ENCODE results near the gene SH3BP1.

Gene SH3BP1

DNA sequence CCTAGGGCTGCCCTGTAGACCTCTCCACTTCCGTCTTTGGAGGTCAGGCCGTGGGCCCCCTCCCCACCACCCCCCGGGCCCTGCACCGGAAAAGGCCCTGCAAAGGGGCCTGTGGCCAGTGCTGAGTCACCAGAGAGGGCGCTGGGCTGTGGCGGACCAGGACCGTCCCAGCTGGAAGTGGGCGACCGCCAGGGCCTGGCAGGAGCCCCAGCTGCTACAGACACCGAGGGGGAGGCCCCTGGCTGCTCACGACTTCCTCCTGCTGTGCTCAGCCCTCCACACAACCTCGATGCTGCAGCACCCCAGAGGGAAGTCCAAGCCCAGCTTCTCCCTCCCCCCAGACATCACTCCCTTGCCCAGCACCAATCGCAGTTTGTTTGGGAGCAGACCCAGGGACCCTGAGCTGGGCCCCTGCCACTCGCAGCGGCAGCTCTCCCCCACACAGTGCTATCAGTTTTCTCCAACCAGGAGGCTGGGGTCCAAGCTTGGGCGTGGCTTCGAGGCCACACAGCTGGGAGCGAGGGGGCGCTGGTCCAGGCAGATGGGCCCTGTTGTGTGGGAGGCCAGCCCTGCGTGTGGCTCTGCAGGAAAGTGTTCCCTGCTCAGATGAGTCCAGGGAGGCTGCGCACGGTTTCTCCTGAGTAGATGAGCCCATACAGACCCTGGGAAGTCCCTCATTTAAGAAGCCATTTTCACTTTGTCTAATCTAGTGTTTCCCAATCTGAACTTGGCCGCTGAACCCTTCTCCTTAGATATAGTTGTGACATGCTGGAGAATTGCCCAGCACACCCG lies 5.6 kb upstream of the SH3BP1 start:
- peak; percentile 48 for TF ChIP-seq CTCF (IDR thresholded peaks at IDR 0.05; ENCODE audit: low read depth, low read length, missing control alignments)
- in situ Hi-C loops (cut with HindIII; ENCODE audit: low pct_ligation_motif_present, low sequenced_read_pairs): no loop called here
- DNase-seq: peak; percentile 76
- Histone ChIP-seq H3K4me3 (ENCODE audit: low read depth, low read length) (no peak overlapping the region), H3K27ac (peak overlapping the region; percentile 66), H3K36me3 (replicated peaks) (no peaks in the 10 kb centered on the region), H3K27me3 (replicated peaks) (no peaks in the 10 kb centered on the region)

- Histone ChIP-seq H3K36me3 (replicated peaks) (no peaks in the 10 kb centered on the region), H3K4me3 (ENCODE audit: low read depth, low read length) (no peak overlapping the region), H3K27ac (peak overlapping the region; percentile 66), H3K27me3 (replicated peaks) (no peaks in the 10 kb centered on the region)
- TF ChIP-seq CTCF (IDR thresholded peaks at IDR 0.05; ENCODE audit: low read depth, low read length, missing control alignments): peak; percentile 53
- DNase-seq: no peak
- in situ Hi-C loops (cut with HindIII; ENCODE audit: low pct_ligation_motif_present, low sequenced_read_pairs): no loop called here
These were observed 5.0 kb upstream of the SH3BP1 start for GRCh38 chr22:37634417-37634924.

DNA sequence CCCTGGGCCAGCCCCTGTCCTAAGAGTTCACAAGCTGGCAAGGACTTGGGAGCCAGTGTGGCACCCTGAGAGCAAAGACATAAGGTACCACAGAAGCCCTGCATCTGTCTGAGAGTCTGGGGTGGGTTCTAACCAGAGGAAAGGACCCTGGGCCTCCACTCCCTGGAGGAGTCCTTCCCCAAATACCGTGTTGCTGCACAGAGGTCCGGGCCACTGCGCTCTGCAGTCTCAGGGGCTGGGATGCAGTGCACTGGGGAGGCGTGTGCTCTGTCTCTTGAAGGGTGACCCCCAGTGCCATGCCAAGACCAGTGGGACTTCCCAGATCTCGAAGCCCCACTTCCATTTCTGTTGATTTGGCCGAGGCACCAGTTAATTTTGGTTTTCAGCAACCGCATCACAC lies 4.3 kb upstream of the SH3BP1 start:
- H3K27me3 ChIP-seq (replicated peaks): no peaks in the 10 kb centered on the region
- H3K27ac ChIP-seq: no peak overlapping the region
- no peak overlapping the region for H3K4me3 ChIP-seq (ENCODE audit: low read depth, low read length)
- DNase-seq: no peak
- in situ Hi-C loops (cut with HindIII; ENCODE audit: low pct_ligation_motif_present, low sequenced_read_pairs): no loop called here
- no peaks in the 10 kb centered on the region for H3K36me3 ChIP-seq (replicated peaks)
- TF ChIP-seq CTCF (IDR thresholded peaks at IDR 0.05; ENCODE audit: low read depth, low read length, missing control alignments): no peak

GRCh38 chr22:37636186-37636948 lies 3.1 kb upstream of the SH3BP1 start:
- peaks cover 1% of the 10 kb centered on the region for H3K36me3 ChIP-seq (replicated peaks)
- no peak overlapping the region for H3K4me3 ChIP-seq (ENCODE audit: low read depth, low read length)
- H3K27me3 ChIP-seq (replicated peaks): no peaks in the 10 kb centered on the region
- TF ChIP-seq CTCF (IDR thresholded peaks at IDR 0.05; ENCODE audit: low read depth, low read length, missing control alignments): peak; percentile 72
- peak; percentile 52 for DNase-seq
- H3K27ac ChIP-seq: no peak overlapping the region
- in situ Hi-C loops (cut with HindIII; ENCODE audit: low pct_ligation_motif_present, low sequenced_read_pairs): no loop called here

- in situ Hi-C loops (cut with HindIII; ENCODE audit: low pct_ligation_motif_present, low sequenced_read_pairs): no loop called here
- TF ChIP-seq CTCF (IDR thresholded peaks at IDR 0.05; ENCODE audit: low read depth, low read length, missing control alignments): no peak
- H3K36me3 ChIP-seq (replicated peaks): peaks cover 3% of the 10 kb centered on the region
- H3K27me3 ChIP-seq (replicated peaks): no peaks in the 10 kb centered on the region
- H3K27ac ChIP-seq: no peak overlapping the region
- H3K4me3 ChIP-seq (ENCODE audit: low read depth, low read length): no peak overlapping the region
- DNase-seq: no peak
These were observed 2.6 kb upstream of the SH3BP1 start for GRCh38 chr22:37636949-37637273.
